ENCODE measurements around the gene SLC2A1.

SLC2A1 gene

DNA sequence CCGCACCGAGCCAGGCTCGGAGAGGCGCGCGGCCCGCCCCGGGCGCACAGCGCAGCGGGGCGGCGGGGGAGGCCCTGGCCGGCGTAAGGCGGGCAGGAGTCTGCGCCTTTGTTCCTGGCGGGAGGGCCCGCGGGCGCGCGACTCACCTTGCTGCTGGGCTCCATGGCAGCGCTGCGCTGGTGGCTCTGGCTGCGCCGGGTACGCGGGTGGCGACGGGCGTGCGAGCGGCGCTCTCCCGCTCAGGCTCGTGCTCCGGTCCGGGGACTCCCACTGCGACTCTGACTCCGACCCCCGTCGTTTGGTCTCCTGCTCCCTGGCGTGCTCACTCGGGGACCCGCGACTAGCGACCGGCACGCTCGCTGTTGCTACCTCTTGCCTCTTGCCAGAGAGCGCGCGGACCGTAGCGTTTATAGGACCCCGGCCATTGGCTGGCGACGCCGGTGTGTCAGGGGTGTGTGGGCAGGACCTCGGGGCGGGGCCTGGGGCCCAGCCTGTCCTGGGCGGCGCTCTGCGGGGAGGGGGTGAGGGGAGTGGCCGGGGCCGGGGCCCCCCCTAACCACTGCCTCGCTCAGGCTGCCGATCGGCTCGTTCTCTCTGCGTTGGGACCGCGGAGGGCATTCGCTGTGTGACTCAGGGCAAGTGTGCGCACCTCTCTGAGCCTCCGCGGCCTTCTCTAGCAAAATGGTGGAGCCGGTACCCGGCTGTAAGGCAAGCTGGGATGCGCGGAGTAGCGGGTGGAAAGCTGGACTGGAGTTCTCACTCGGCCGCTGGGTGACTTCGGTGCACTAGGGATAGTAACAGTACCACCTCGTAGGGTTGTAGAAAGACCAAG lies at the start of gene SLC2A1:
Gene SLC2A1 (minus strand): TSS at position 381 of the 832 bp plus-strand sequence. CDS start 217 bp downstream, at position 164.
- peak; percentile 100 for DNase-seq

DNA sequence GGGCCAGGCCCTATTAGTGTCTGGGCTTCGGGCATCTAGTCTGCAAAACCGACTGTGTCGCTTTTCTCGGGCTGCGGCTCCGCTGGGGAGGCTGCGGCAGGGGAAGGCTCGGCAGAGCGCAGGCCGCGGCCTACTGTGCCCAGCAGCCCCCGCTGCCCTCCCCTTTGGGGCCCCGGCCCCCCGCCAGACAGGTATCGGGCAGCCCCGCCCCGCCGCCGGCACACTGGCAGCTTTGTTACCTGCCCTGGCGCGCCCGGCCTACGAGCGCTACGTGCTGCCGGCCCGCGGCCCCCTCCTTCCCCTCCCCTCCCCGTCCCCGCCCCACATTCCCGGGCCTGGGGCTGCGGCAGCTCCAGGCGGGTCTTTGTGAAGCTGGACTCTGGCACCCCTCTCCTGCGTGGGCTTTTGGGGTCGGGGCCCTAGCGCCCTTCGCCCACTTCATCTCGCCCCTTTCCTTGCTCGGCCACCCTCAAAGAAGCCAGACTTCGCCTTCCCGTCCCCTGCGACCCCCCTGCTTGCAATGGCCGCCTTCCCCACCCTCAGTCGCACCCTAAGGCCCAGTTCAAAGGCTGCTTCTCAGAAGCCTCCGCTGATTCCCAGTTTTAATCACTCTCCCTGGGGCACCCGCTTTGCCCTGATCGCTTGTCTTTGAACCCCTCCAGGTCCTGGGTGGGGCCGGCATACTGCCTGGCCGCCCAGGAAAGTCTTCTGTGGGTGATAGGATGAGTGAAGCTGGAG lies 48.9 kb upstream of the SLC2A1 start:
- no peak for DNase-seq

DNA sequence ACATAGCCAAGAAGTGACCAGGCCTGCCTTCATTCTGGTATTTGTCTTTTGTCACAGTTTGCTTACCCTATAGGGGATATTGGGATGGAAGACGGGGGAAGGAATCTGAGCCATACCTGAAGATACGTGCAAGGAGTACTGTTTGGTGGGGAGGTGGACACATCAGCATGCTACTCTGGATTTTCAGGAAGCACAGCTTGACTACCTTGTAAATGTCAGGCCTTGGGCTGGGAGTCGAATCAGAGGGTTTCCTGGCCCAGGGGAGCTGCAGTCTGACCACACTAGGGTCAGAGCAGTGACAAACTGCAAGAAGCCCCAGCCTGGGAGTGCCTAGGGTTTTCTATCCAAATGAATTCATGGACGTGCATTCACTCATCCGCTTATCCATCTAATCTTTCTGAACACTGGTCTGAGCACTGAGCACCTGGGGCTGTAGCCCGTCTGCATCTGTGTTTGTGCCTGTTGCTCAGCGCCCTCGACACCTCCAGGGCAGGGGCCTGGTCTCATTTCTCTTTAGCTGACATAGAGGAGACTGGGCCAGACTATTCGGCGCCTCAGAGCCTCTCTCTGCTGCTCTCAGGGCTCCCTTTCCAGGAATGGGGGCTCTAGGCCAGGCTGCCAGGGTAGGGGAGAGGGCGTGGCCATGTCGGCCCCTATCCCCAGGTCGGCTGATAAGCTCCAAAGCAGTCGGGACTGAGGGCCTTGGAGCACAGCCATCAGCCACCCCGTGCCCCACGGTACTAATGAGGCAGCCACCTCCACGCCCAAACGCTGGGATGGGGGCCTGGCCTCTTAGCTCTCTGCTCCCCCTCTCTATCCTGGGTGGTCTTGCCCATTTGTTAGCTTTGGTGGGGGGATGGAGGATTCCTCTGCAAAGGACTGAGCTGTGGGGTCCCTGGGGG lies 47.0 kb upstream of the SLC2A1 start:
- no peak for DNase-seq

DNA sequence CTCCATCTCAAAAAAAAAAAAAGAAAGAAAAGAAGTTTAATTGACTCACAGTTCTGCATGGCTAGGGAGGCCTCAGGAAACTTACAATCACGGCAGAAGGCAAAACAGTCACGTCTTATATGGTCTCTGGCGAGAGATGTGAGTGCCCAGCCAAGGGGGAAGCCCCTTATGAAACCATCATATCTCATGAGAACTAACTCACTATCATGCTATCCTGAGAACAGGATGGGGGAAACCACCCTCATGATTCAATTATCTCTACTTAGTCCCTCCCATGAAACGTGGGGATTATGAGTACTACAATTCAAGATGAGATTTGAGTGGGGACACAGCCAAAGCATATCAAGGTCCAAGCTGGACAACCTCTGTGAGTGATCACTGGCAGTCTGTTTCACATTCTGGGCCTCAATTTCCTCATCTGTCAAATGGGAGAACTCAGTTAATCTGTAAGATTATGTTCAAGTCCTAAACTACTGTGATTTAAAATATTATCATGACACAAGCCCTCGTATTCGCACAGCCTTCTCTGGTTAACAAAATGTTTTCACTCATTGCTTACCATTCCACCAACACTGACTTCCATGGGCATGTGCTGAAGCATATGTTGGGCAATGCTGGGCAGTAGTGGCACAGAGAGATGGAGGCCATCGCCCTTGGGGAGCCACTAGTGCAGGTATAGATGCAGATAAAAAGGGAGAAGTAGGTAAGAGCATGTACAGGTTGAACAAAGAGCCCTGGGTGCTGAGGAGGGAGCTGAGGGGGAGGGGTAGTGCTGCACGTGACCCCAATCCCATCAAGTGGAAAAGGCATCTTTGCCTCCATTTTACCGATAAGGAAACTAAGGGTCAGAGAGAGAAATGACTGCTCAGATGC lies 46.2 kb upstream of the SLC2A1 start:
- no peak for DNase-seq

DNA sequence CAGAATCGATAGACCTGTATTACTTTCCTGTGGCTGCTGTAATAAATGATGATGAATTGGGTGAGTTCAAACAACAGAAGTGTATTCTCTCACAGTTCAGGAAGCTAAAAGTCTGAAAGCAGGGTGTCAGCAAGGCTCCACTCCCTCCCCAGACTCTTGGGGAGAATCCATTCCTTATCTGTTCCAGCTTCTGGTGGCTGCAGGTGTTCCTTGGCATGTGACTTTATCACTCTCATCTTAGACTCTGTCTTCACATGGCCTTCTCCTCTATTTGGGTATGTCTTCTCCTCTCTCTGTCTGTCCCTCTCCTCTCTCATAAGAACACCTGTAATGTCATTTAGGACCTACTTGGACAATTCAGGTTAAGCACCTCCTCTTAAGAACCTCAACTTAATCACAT lies 44.1 kb upstream of the SLC2A1 start:
- DNase-seq = no peak

DNA sequence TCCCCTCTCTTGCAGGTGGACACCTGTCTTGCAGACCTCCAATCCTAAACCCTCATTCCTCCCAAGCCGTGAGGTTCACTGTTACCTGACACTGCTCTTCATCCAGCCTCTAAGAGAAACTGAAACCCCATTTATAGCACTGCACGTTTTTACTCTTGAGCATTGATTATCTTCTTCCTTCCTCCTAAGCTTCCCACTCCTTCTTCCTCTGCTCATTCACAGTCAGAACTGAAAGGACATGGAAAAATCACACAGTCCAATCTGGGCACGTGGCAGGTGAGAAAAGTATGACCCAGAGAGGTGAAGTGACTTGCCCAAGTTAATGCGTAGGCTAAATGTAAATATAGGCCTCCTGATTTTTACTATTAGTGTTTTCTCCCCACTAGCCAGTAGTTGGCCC lies 43.4 kb upstream of the SLC2A1 start:
- DNase-seq = no peak

DNA sequence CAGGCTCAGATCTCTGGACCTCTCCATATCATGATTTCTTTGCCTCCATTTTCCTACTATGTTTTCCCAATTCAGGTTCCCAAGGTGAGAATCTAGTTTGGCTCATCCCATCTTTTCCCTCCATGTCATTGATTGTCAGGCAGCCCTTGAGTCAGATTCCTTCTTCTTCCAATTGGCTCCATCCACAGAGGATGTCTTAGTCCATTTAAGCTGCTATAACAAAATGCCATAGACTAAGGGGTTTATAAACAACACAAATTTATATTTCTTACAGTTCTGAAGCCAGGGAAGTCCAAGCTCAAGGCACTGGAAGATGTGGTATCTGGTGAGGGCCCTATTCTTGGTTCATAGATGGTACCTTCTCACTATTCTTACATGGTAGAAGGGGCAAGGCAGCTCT lies 42.8 kb upstream of the SLC2A1 start:
- no peak for DNase-seq

DNA sequence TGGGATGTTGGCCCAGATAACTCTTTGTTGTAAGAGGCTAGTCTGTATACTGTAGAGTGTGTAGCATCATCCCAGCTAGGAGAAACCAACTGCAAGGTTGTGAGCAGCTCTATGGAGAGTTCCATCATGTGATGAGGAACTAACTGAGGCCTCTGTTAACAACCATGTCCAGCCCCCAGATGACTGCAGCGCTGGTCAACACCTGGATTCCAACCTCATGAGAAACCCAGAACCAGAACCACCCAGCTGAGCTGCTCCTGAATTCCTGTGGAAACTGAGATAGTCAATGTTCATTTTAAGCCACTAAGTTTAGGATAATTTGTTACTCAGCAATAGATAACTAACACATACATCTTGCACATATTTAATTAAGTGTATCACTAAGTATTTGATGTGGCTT lies 41.6 kb upstream of the SLC2A1 start:
- DNase-seq = no peak

DNA sequence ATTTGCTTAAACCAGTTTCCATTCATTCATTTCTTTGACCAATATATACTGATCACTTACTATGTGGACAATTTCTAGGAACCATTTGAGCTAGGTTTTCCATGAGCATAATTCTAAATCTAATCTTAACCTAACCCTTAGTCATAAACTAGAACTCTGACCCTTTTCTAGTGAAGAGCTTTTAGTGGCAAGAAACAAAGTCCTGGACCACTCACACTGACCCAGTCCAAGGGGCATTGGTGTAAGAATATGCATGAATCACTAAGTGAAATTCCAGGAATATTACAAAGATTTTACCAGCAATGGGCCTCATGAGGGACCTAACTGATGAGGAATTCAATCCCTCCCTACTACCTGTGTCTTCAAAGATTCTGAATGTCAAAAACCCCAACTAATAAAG lies 40.6 kb upstream of the SLC2A1 start:
- no peak for DNase-seq

DNA sequence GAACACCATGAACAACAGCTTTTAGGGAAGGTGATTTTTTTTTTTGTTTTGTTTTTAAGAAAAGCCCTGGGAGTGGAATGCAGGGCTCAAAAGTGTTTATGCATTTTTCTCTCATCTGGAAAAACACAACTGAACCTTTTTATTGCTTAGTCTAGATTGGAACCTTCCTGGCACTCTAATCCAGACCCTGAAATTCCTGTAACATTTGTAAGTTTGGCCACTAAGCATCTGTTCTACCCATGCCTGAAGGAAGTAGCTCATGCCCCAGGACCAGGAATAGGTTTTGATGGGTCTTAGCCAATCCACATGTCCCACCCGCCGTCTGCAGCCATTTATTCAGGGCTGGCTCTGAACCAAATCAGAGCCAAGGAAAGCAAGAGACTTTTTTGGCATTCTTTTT lies 39.7 kb upstream of the SLC2A1 start:
- no peak for DNase-seq

DNA sequence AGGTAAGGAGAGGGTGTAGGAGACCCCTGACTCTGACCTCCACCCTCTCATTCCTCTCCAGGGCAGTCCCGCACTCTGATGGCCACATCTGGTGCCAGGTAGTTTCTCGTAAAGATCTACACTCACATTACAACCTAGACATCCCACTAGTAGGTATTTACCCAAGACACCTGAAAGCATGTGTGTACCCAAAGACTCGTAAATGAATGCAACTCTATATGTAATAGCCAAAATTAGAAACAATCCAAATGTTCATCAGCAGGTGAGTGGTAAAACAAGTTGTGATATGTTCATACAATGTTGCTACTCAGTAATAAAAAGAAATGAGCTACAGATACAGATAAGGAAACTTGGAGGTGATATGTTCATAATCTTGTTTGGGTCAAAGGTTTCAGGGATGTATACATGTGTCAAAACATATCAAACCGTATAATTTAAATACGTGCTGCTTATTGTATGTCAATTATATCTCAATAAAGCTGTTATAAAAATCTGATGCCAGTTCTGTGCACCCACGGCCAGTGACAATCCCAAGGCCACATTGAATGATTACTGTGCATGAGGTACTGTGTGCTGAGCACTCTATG lies 37.8 kb upstream of the SLC2A1 start:
- no peak for DNase-seq

DNA sequence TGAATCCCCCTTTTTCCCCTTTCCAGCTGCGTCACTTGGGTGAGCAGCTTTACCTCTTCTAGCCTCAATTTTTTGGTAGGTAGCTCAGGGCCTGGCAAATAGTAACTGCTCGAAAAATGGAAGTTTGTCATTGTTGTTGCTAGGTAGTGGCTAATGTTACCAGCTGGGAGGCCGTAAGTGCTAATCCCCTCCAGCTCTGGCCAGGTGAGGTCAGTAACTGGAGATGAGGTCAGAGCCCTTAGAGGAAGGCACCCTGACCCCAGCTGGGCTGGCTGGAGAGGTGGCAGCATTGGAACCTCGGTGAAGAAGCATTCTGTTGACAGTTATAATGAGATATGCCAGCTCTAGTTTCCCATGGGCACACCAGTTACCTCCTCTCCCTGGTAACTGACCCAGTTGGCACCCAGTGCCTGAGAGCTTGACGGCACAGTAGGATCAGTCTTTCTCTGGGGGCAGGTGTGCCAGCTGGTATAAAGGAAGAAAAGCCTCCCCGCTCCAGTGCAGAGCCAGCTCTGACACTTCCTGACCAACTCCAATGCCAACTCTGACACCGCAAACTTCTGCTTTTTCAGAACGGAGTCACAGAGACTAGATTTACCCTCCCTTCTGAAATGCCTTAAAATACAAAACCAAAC lies 35.0 kb upstream of the SLC2A1 start:
- no peak for DNase-seq

DNA sequence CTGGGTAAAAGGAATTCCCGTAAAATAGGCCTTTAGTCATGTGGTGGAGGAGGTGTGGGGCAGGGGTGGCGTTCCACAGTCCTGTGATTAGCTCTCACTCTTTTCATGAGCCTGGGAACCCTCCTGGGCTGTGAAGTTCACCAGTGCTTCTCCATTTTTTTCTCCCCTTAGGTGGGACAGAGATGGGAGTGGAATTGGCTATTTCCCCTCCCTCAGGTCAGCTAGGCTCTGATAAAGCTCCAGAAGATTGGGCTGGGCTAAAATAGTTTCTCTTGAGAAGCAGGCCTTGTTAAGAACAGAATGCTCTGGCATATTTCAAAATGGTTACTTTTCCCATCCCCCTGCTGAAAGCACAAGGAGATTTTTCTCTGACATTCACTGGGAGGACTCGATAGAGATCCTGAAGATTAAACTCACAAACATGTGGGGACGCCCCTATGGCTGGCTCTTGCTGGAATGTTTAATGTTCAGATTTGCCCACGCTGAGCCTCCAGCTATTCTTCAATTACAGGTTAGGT lies 33.4 kb upstream of the SLC2A1 start:
- DNase-seq = no peak

DNA sequence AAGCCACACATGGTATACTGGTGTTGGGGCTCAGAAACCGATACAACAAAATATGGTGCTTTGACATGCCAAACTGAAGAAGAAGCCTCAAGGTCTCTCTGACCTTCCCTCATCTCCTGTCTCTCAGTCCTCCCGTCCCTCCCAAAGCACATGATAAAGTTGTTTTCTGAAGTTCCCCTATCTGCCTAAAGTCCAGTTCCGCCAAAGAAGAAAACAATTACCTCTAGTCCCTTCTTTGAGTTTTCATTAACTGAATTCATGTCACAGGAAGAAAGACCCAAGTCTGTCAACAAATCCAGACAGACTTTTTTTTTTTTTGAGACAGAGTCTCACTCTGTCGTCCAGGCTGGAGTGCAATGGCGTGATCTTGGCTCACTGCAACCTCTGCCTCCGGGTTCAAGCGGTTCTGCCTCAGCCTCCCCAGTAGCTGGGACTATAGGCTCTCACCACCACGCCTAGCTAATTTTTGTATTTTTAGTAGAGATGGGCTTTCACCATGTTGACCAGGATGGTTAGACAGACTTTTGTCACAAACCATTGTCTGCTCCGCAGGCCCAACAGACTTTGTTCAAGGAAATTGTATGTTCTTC lies 32.2 kb upstream of the SLC2A1 start:
- no peak for DNase-seq

DNA sequence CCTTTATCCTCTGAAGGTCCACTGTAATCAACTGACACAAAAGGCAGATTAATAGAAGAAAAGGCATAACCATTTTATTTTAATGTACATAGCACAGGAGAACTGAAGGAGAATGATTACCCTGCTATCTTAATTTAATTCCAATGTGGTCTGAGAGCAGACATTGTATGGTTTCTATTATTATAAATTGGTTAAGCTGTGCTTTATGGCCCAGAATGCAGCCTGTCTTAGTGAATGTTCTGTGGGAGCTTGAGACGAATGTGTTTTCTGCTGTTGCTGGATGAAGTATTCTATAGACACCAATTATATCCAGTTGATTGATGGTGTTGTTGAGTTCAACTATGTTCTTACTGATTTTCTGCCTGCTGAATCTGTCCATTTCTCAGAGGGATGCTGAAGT lies 25.0 kb upstream of the SLC2A1 start:
- no peak for DNase-seq

DNA sequence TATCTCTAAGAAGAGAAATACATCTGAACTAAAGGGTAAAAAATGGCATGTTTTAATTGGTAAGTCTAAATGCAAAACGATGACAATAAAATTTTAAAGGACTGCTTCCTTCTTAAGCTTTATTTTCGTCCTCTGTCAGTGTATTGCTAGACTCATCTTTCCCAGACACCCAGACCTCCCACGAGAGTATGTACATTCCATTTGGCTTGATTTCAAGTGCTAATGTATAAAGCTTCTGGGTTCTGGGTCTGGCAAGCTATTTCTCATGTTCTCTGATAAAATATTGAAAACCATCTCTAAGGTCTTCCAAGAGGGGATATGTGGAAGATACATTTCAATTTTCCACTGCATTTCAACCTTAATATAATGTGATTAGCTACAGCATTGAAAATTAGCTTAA lies 24.6 kb upstream of the SLC2A1 start:
- DNase-seq = no peak

DNA sequence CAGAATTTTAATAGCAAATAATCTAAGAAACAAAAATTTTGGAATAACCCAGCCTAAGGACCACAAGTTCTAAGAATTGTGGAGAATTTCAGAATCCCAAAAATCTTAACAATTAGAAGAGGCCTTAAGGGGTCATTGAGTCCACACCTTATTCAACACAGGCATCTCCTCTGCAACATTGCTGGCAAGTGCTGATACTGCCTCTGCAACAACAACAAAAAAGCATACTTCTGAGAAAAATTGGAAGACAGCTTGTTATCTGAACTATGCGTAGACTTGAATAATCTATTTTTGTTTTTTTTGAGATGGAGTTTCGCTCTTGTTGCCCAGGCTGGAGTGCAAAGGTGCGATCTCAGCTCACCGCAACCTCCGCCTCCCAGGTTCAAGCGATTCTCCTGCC lies 24.0 kb upstream of the SLC2A1 start:
- DNase-seq = no peak

DNA sequence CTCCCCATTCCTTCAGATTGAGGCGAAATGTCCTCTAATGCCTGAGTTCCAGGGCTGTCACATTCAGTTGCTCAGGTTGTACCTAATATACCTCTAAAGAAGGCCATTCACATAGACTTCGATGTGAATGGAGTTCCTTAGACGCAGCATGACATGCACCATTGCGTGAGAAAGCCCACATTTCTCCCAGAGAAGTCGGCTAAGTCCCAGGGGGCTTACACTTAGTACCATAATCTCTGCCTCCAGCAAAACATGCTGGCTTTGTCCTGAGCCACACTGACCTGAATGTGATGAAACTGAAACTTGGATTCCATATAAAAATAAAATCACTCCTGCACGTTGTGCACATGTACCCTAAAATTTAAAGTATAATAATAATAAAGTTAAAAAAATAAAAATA lies 23.2 kb upstream of the SLC2A1 start:
- no peak for DNase-seq

DNA sequence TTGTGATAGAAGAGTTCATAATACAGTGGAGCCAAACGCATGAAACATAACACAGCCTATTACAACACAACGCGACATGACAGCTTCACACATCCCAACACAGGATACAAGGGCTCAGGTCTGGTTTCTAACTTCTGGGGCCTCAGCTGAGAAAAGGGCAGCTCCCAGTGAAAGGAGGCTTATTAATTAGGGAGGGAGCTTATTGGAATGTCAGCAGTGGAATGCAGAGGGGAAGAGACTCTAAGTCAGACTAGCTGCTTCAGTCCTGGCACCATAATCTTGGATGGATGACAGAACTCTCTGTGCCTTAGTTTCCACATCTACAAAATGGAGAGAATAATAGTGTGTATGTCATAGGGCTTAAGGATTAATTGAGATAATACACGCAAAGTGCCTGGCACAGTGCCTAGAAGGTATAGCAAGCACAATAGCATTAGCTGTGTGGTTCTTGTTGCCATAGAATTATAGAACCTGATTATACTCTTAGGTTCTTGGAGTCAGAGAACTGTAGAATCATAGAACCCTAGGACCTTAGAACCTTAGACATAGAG lies 22.7 kb upstream of the SLC2A1 start:
- DNase-seq = no peak
